ENCODE measurements around the gene GMDS.

GRCh38 chr6:1856381-1856780 lies 389.0 kb downstream of the GMDS start:
- TF ChIP-seq CTCF (conservative IDR thresholded peaks at IDR 0.05 in 1 of 2, IDR thresholded peaks at IDR 0.05 in 1 of 2; ENCODE audit: low read depth in 1 of 2, low read length in 2 of 2) (no peak), EZH2 (IDR thresholded peaks at IDR 0.05; ENCODE audit: low read length, missing control alignments) (no peak)

All from fibroblast of lung (primary cell).